Right ventricle myocardium inferior (tissue), 1 donor: ENCODE data around the gene TOMM20. TPM values are rescaled to one million over a fixed set of nuclear protein-coding genes. Genes with fewer than 3 reads are reported as not detected.
"Not testable (repeated sequence)": the region's sequence is repeated elsewhere in the genome, so short reads cannot be mapped to it uniquely, and the experiment has no call there.

Source experiments
- ATAC-seq: fragments of 200-7000 bp; cut with Tn5 transposase; one replicate; pipeline ENCODE4 v1.9.1; 2020; ENCODE audit warnings: mild to moderate bottlenecking, moderate library complexity
- DNase-seq: peaks from one replicate; pipeline ENCODE4 v3.0.0; 2021; ENCODE audit errors: missing footprints
- intact Hi-C: fragments of 100-400 bp; cut with DNase I; formaldehyde crosslinking; loops from one replicate; pipeline ENCODE4 v1.11.0; 2022
- long read RNA-seq: library from polyadenylated mRNA; unstranded; transcript quantifications from one replicate; pipeline ENCODE4 v2.0.0, GENCODE V29; 2021
- total RNA-seq: library from RNA; stranded (reverse); fragmentation: NEBNext Ultra II Directional; extraction: Animal tissue kit (Norgen Biotek cat#: 25700); gene quantifications from one replicate; pipeline ENCODE4 v1.2.1, GENCODE V29; 2021
- donor health status: DM: no; HTN: yes; CAD: no; lungs with severe emphysema.

TOMM20 gene
- 81.9 TPM for total RNA-seq
- long read RNA-seq, transcript TOMM20-201 (5 exons, 3,387 nt), result major isoform, 83 of 88 reads
- long read RNA-seq, partial matches to known transcripts, result 0 of 88 reads
- long read RNA-seq, other reads (novel, unspliced or antisense), result 5 of 88 reads

DNA sequence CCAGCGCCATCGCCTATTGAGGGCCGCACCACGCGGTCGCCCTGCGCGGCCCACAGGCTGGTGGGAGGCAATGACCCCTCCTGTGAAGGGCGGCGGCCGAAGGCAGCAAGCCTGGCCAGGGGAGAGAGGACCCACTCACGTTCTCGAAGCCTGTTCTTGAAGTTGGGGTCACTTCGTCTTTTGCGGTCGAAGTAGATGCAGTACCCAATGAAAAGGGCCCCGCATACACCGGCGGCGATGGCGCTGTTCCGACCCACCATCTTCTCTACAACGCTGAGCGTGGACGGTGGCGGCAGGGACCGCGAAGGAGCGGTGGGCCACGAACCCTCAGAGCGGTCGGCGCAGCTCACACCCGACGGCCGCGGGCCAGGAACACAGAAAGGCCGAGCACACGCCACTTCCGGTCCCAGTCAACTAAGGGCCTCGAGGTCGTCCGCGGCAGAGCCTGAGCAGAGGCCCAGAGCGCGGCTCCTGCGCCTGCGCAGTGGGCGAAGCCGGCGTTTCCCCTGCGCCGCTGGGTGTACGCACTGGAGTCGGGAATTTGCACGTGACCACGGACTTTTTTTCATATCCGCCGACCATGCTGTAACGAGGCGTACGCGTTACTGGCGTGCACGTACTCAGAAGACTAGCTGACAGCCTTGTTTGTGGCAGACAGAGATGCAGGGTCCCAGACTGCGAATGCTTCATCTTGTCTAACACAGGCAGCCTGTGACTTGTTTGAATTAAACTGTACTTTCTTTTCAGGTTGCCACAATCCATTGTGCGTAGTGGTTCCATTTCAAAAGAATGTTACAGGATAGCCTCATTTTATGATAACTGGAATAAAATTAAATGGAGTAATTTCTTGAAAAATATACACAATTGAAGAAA, at the start of gene TOMM20:
TOMM20 (minus strand) TSS at position 382 of the 873 bp plus-strand sequence; CDS start at position 260, 122 bp downstream.
- intact Hi-C loops, result no loop called here
- DNase-seq (peak; percentile 97), ATAC-seq (peak; percentile 99)

DNA sequence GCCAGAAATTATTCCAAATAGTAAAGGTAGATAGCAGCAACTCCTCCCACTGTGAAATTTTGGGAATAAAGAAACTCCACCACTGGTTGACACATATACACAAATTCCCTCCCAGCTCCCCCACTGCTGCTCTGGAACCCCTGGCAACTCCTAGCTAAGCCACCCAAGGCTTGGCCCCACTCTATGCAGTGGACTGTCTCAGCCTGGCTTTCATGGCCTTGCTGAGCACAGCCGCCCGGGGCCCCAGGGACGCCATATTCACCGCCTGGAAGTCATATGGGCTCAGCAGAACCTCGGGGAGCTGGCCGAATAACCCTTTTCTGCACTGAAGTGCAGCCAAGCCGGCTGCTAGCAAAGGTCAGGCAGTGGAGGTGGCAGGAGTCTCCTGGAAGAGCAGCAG, 47.8 kb upstream of the TOMM20 start:
- ATAC-seq (no peak), DNase-seq (no peak)
- intact Hi-C loops, result no loop called here

DNA sequence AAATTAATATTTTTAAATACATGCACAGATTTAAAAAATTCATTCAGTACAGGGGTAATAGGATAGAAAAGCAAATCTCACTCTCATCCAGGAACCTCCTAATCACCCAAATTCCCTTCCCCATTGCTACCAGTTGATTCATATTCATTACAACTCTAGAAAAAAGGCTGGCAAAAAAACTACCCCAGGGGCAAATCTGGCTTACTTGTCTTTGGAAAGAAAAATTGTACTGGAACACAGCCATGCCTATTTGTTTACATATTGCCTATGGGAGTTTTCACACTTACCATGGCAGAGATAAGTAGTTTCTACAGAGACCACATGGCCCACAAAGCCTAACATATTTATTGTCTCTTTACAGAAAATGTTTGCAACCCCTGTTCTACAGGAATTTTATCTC, 41.3 kb upstream of the TOMM20 start:
- ATAC-seq (no peak), DNase-seq (no peak)
- intact Hi-C loops, result no loop called here

DNA sequence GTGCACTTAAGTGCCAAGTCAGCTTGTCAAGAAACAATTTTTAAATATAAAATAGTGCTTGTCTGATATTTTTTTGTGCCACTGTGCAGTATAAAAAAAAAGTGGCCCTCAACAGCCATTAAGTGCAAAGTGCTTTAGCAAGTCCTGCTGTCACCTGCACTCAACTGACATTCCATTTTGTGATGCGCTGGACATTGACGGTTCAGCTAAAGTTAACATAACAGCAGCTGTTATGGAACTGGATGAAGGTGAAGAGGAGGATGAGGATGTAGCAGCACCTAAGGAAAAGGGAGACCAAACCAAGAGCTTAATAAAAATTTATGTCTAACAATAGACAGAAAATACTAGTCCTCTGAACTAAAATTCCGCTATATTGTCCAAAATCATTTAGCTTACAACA, 39.7 kb upstream of the TOMM20 start:
- no peak for DNase-seq
- intact Hi-C loops, result no loop called here
- no peak for ATAC-seq

DNA sequence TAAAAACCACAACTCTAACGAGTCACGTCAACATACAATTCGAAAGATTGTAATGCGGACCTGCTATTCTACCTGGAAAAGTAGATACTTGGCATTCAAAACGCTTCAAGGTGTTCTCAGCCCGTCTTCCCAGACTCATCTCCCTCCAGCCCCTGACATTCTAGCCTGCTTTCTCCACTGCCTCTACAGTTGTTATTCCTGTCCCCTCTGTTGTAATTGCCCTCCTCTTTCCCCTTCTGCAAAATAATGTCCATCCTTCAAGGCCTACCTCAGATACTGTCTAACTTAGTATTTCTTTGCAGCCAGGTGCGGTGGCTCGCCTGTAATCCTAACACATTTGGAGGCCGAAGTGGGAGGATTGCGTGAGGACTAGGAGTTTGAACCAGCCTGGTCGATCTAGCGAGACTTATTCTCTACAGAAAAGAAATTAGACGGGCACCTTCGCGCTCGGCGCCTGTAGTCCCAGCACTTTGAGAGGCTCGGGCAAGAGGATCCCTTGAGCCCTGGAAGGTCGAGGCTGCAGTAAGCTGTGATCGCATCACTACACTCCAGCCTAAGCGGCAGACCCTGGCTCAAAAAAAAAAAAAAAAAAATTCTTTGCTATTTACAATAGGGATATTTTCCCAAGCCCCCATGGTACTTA, 33.2 kb upstream of the TOMM20 start:
- ATAC-seq (no peak), DNase-seq (no peak)
- intact Hi-C loops, result no loop called here

DNA sequence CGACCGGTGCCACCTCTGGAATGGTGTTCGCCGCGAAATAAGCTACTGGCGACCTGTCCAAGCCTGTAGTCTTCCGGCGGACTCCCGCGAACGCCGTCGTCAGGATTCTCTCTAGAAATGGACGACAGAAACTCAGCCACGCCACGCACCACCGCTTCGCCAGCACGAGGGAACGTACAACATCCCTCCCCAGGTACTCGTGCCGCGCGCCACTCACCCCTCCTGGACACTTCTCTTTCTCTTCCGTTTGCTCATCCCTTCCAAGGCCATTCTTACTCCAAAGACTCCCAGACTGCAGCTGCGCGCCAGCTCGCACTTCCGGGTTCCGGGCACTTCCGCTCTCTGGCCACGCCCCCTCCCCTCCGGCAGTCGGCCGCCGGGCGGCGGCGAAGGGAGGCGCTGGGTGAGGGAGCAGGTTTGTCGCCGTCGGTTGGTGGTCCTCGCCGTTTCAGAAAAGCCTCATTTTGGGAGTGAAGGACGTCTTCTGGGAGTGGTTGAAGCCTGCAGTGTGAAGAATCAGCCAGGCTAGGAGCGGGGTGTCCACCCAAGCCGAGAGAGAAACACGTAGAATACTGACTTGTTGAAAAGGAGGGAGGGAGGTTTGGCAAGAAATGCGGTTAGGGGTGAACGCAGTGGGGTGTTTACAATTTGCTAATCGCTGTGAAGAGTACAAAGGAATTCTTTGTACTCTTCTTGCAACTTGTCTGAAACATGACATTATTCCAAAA, 32.5 kb upstream of the TOMM20 start, which contains the start of gene RBM34:
RBM34 (minus strand) TSS at position 294 of the 728 bp plus-strand sequence; CDS start at position 270, 24 bp downstream.
- intact Hi-C loops, result no loop called here
- DNase-seq (peak; percentile 96), ATAC-seq (peak; percentile 98)

DNA sequence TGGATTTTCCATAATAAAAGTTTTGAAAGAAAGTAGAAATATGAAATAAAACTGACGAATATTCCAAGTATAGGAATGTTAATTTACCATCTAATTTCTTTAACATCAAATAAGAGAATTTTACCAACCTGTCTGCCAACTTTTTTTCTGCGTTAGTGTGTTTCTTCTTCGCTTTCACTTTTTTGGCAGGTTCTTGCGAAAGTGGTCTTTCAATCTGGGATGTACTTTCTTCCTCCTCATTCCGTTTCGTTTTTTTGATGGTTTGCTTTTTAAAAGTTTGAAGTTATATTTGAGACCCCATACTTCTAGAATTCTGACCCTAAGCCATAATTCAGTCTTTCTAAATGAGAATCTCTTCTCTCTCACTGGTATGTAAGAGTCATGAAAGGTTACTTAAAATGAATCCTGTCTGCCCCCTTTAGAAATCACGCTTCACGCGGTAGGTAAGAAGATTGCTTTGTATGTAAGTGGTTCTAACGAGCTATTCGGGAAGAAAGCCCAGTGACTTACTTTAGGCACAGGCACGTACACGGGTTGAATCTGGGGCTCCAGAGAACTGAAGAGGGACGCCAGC, 31.8 kb upstream of the TOMM20 start:
- intact Hi-C loops, result no loop called here
- ATAC-seq (no peak), DNase-seq (no peak)

DNA sequence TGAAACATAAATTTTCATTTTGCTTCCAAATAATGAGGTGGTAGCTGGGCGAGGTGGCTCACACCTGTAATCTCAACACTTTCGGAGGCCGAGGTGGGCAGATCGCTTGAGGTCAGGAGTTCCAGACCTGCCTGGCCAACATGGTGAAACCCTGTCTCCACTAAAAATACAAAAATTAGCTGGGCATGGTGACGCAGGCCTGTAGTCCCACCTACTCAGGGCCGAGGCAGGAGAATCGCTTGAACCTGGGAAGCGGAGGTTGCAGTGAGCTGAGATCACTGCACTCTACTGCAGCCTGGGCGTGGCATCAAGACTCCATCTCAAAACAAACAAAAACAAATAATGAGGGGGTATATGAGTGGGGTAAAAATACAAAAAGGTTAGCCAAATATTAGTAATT, 31.3 kb upstream of the TOMM20 start:
- ATAC-seq, intact Hi-C loops, DNase-seq: not testable (repeated sequence)

DNA sequence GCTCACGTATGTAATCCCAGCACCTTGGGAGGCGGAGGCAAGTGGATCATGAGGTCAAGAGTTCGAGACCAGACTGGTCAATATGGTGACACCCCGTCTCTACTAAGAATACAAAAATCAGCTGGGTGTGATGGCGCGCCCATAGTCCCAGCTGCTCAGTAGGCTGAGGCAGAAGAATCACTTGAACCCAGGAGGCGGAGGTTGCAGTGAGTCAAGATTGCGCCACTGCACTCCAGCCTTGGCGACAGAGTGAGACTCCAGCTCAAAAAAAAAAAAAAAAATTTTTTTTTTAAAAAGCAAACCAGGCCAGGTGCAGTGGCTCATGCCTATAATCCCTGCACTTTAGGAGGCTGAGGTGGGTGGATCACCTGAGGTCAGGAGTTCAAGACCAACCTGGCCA, 30.6 kb upstream of the TOMM20 start:
- ATAC-seq, intact Hi-C loops: not testable (repeated sequence)

DNA sequence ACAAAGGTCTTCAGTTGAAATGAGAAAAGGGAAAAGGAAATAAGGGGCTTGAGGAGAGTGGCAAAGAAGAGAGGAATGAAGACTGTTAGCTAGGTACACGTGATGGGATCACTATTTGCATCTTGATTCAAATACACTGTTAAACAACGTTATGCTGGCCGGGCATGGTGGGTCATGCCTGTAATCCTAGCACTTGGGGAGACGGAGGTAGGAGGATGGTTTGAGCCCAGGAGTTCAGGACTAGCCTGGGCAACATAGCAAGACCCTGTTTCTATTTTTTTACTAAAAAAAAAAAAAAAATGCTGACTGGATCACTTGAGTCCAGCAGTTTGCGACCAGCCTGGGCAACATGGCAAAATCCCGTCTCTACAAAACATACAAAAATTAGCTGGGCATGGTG, 30.0 kb upstream of the TOMM20 start:
- no peak for DNase-seq
- ATAC-seq, result no peak
- intact Hi-C loops, result no loop called here

More for the DNA sequence above, 30.6 kb upstream of the TOMM20 start:
- not testable (repeated sequence) for DNase-seq

DNA sequence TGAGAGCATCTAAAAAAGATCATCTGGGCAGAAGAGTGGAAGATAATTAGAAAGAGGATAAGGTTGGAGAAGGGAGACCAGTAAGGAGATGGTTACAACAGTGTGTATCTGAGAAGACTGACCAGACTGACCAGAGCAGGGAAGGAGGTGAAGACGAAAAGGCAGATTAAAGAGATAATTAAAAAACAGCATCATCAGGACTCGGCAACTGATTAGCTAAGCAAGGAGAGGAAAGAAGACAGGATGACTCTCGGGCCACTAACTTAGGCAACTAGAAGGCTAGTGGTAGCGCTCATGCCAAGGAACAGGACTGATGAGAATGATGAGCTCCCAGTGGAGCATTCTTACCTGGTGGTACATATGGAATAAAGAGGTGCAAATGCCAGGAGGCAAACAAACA, 28.5 kb upstream of the TOMM20 start:
- no peak for DNase-seq
- ATAC-seq, result no peak
- intact Hi-C loops, result no loop called here

DNA sequence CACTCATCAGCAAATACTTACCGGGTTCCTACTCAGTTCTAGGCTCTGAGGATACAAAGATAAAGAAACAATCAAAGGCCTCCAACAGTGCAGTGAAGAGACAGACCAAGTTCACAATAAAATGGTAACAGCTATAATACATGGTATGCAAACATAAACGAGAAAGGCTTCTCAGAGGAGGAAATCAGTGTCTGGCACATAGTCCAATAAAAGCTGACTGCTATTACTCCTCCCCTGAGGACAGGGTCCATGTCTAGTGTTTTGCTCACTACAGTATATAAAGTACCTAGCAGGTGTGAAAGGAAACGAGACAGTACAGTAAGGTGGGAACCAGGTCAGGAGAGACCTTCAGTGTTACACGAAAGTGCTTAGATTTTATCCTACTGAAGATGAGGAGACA, 28.1 kb upstream of the TOMM20 start:
- no peak for ATAC-seq
- intact Hi-C loops, result no loop called here
- DNase-seq, result no peak

DNA sequence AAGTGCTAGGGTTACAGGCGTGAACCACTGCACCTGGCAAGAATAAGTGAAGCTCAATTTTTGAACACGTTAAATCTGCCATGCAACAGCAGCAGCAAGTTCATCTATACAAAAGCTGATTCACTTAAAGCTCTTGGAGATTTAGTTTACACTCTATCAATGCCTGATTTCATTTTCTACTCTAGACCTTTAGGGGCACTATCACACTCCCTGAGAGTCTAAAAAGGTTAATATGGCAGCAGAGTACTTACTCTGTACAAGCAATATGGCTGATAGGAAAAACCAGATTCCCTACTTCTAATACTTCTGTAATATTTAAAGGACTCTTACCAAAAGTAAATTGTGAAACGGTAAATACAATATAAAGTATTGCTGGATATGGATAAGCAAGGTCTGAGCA, 27.6 kb upstream of the TOMM20 start:
- ATAC-seq (no peak), DNase-seq (no peak)
- intact Hi-C loops, result no loop called here

DNA sequence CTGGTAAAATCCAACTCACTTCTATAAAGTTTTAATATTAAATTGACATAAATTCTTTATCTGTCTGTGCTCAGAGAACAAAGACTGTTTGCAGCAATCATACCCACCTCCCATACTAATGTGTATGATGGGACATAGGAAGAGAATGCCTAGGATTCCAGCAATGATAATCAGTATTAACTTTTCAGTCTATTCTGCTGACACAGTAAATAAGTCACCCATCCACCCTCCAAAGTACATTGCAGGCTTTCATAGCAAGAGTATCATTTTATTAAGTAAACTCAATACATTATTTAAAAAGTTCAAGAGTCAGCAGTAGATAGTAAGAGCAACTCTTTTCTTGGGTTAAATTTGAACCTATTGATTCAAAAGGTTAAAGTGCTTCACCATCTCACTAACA, 23.6 kb upstream of the TOMM20 start:
- no peak for ATAC-seq
- intact Hi-C loops, result no loop called here
- no peak for DNase-seq

DNA sequence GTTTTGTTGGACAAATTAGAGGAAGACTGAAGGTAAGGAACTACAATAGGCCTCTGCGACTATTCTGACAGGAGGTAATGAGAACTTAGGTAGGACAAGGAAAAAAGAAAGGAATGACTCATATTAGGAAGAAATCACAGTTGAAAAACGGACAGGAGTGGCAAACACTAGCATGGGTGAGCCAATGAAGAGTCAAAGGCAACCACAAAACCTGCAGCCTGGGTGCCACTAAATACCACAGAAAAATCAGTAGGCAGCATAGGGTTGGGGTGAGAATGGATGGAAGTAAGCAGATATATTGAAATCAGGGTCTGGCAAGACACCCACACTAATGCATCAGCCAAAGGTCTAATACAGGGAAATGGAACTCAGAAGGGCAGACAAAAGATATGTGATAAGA, 22.4 kb upstream of the TOMM20 start:
- no peak for DNase-seq
- intact Hi-C loops, result no loop called here
- ATAC-seq, result no peak

DNA sequence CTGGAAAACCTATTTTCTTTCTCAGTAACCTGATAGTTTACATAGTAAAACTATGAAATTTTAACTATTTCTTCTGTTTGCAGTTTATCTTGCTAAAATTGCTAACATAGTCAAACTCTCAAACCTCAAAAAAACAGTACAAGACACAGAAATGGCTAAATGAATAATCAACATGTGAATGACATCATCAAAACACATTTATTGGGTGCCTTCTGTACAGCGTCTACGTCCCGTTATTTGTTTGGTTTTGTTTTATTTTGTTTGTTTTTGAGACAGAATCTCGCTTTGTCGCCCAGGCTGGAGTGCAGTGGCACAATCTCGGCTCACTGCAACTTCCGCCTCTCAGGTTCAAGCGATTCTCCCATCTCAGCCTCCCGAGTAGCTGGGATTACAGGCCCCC, 21.2 kb upstream of the TOMM20 start:
- intact Hi-C loops, result no loop called here
- ATAC-seq (no peak), DNase-seq (no peak)

DNA sequence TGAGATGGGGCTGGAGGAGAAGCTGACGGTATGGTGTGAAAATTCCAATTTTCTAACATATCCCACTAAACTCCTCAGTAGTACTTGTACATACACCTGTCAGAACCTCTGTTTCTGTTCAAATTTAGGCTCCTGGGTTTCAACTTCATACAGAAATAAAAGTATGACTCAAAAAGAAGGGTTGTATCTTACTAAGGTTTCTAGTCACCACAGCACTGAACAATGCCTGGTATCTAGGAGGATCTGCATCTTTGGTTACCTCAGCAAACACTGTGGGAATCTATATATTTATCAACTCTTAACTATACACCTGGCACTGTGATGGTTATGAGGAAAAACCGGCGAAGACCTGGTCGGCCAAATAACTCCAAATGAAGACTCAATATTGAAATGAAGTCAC, 18.6 kb upstream of the TOMM20 start:
- intact Hi-C loops, result no loop called here
- ATAC-seq (no peak), DNase-seq (no peak)

DNA sequence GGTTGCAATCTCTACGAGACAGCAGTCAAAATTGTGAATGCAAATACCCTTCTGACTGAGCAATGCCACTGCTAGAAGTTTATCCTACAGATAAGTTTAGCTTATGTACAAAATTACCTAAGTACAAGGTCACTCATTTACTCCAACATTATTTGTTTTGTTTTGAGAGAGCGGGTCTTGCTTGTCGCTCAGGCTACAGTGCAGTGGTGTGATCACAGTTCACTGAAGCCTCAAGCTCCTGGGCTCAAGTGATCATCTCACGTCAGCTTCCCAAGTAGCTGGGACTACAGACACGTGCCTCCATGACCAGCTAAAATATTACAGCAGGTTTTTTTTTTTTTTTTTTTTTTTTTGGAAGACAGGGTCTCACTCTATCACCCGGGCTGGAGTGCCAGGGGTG, 17.0 kb upstream of the TOMM20 start:
- intact Hi-C loops, result no loop called here

DNA sequence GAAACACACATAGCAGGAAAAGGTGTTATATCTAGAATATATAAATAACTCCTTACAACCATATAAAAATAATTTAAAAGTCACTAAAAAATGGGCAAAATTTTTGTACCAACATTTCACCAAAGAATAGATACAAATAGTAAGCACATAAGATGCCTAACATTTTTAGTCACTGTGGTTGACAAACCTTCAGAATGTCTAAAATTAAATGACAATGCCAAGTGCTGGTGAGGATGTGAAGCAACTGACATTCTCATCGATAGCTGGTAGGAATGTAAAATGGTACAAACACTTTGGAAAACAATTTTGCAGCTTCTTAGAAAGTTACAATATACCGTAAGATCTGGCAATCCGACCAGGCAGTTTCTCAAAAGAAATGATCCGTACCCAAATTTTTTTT, 14.4 kb upstream of the TOMM20 start:
- no peak for ATAC-seq
- intact Hi-C loops, result no loop called here
- DNase-seq, result no peak

More for the DNA sequence above, 17.0 kb upstream of the TOMM20 start:
- DNase-seq (no peak), ATAC-seq (no peak)
